Body of pancreas (tissue), 4 donors: Measurements from ENCODE around the gene PAQR8. TPM values are rescaled to one million over a fixed set of nuclear protein-coding genes. Genes with fewer than 3 reads are reported as not detected.

Source experiments
- ATAC-seq: fragments of 150-250 bp; one replicate; pipeline ENCODE4 v1.9.1; 2016
- DNase-seq, 4 donors: peaks; one replicate each; pipeline ENCODE4 v3.0.0-alpha.2; 2019
- H3K27ac ChIP-seq, 4 donors: fragments of 200-600 bp; sonication (generic); 1 replicate in 3 of 4; 2 replicates in 1 of 4; pipeline versions ENCODE4 v1.5.1 to v1.6.1; 2016 to 2019; ENCODE audit warnings: mild to moderate bottlenecking in 1 of 4, mixed read lengths in 1 of 4, moderate library complexity in 1 of 4
- H3K27me3 ChIP-seq, 2 donors: fragments of 200-600 bp; sonication (generic); one replicate each; pipeline ENCODE4 v1.6.0; 2016; ENCODE audit warnings: mild to moderate bottlenecking in 1 of 2
- H3K36me3 ChIP-seq, 2 donors: fragments of 200-600 bp; sonication (generic); replicated peaks in 1 of 2; 2 replicates each; pipeline ENCODE4 v1.5.1; 2016; ENCODE audit warnings: low read depth in 2 of 2; ENCODE audit not compliant: insufficient read depth in 1 of 2
- H3K4me1 ChIP-seq: fragments of 200-600 bp; sonication (generic); one replicate; pipeline ENCODE4 v1.6.0; 2016
- H3K4me3 ChIP-seq, 2 donors: fragments of 200-600 bp; sonication (generic); 1 replicate in 1 of 2; 2 replicates in 1 of 2; pipeline ENCODE4 v1.5.1; 2016 to 2019
- H3K9me3 ChIP-seq, 3 donors: fragments of 200-600 bp; sonication (generic); 1 replicate in 2 of 3; 2 replicates in 1 of 3; pipeline ENCODE4 v1.5.1; 2016
- CTCF ChIP-seq, 7 experiments: fragments of 450-650 bp in 4 of 7; fragments of 200-600 bp in 3 of 7; sonication (generic) in 3 of 7; IDR thresholded peaks; one replicate each; pipeline ENCODE4 v1.5.1; 2016 to 2019; ENCODE audit warnings: antibody characterized with exemption in 7 of 7
- POLR2A ChIP-seq, 3 donors: fragments of 450-650 bp; IDR thresholded peaks; one replicate each; pipeline ENCODE4 v1.6.1; 2016; ENCODE audit warnings: antibody characterized with exemption in 3 of 3, mild to moderate bottlenecking in 2 of 3
- WGBS, 2 donors: methylation state at CpG; one replicate each; pipeline ENCODE4 v1.1.5; 2017; 5-methylcytosine and 5-hydroxymethylcytosine counted together
- intact Hi-C: fragments of 100-400 bp; cut with DNase I; formaldehyde crosslinking; loops from one replicate; pipeline ENCODE4 v1.15.1; 2023
- total RNA-seq, 2 donors: library from RNA; depleted of rRNA; stranded (reverse); fragments of >200 nt; gene quantifications; one replicate each; pipeline ENCODE4 v1.1.0, GENCODE V29; 2016

The PAQR8 gene
- total RNA-seq, 2 donors from 2014 or later = 4.0 to 4.9 TPM

DNA sequence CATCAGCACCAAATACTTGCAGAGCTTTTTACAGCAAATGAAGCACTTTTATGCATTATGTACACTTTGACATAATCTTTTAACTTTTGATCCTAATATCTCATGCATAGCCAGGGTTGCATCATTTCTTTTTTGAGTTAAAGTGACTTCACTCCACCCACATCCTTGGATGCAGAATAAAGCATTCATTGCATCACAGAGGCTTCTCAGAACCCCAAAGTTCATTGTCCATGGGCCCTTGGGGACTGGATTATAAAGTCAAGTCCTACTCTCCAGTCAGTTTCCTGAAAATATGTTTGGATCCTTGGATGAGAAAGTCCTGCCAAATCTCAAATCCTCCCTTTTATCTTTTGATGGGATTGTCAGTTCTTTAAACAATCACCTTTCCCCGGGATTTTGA is 47.5 kb downstream of the PAQR8 start:
- ATAC-seq (no peak), DNase-seq (no peak)
- no peaks in the 10 kb centered on the region for H3K4me1 ChIP-seq
- intact Hi-C loops = no loop called here
- H3K36me3 ChIP-seq = no peaks in the 10 kb centered on the region
- no peaks in the 10 kb centered on the region for H3K9me3 ChIP-seq
- WGBS, 2 donors = 31 to 43% methylated on average over 1 of the region's 1 CpG
- TF ChIP-seq POLR2A (IDR thresholded peaks at IDR 0.05) (no peak), CTCF (IDR thresholded peaks at IDR 0.05) (no peak)
- no peak overlapping the region for H3K4me3 ChIP-seq
- H3K27ac ChIP-seq = no peak overlapping the region
- no peaks in the 10 kb centered on the region for H3K27me3 ChIP-seq

- Histone ChIP-seq H3K27ac (no peak overlapping the region), H3K9me3 (no peaks in the 10 kb centered on the region), H3K4me3 (no peak overlapping the region), H3K36me3 (no peaks in the 10 kb centered on the region), H3K27me3 (no peaks in the 10 kb centered on the region), H3K4me1 (no peaks in the 10 kb centered on the region)
- no peak for ATAC-seq
- intact Hi-C loops = loop anchor here (5.0 to 10.0 kb wide), 2 partner anchors 184 to 251 kb away; no protein-coding TSS in a partner anchor
- TF ChIP-seq POLR2A (IDR thresholded peaks at IDR 0.05) = no peak
- TF ChIP-seq CTCF (IDR thresholded peaks at IDR 0.05) = no peak
- DNase-seq = no peak
Measured at GRCh38 chr6:52410979-52411378, 49.0 kb downstream of the PAQR8 start.

- Histone ChIP-seq H3K4me1 (no peaks in the 10 kb centered on the region), H3K36me3 (no peaks in the 10 kb centered on the region), H3K9me3 (no peaks in the 10 kb centered on the region), H3K4me3 (no peak overlapping the region), H3K27me3 (no peaks in the 10 kb centered on the region), H3K27ac (no peak overlapping the region)
- intact Hi-C loops = loop anchor here (5.0 to 10.0 kb wide), 2 partner anchors 183 to 250 kb away; no protein-coding TSS in a partner anchor
- WGBS, 2 donors = 81 to 82% methylated on average over 4 of the region's 4 CpGs
- TF ChIP-seq POLR2A (IDR thresholded peaks at IDR 0.05) (no peak), CTCF (IDR thresholded peaks at IDR 0.05) (no peak)
- no peak for ATAC-seq
- DNase-seq = no peak
Measured at GRCh38 chr6:52411911-52412310, 50.0 kb downstream of the PAQR8 start.

DNA sequence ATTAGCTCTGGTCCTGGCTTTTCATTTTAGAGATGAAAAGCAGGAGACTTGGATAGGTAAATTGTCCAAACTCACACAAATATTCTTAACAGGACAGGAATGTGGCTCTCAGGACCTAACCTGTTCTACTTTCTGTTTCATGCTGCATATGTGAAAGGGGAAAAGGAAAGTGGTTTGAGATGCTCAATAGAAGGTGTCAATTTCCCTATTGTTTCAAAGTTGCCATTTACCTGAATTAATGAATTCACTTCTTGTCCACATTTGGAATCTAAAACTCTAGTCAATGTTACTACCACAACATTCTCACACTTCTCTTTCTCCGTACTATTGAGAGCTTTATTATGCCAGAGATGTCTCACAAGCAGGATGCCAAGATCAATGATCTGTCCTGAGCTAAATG is 53.4 kb downstream of the PAQR8 start:
- H3K4me3 ChIP-seq = no peak overlapping the region
- H3K27ac ChIP-seq = no peak overlapping the region
- TF ChIP-seq CTCF (IDR thresholded peaks at IDR 0.05) (no peak), POLR2A (IDR thresholded peaks at IDR 0.05) (no peak)
- H3K27me3 ChIP-seq = no peaks in the 10 kb centered on the region
- 40 to 55% methylated on average over 1 of the region's 1 CpG for WGBS, 2 donors
- ATAC-seq = no peak
- no peak for DNase-seq
- no peaks in the 10 kb centered on the region for H3K9me3 ChIP-seq
- no peaks in the 10 kb centered on the region for H3K36me3 ChIP-seq
- intact Hi-C loops = loop anchor here (10.0 kb wide), 1 partner anchor 179 kb away; no protein-coding TSS in a partner anchor
- H3K4me1 ChIP-seq = peaks cover 6% of the 10 kb centered on the region

- WGBS, 2 donors = 45 to 47% methylated on average over 6 of the region's 6 CpGs
- Histone ChIP-seq H3K27ac (no peak overlapping the region), H3K4me1 (peaks cover 13% of the 10 kb centered on the region), H3K36me3 (no peaks in the 10 kb centered on the region), H3K9me3 (no peaks in the 10 kb centered on the region), H3K4me3 (no peak overlapping the region), H3K27me3 (no peaks in the 10 kb centered on the region)
- DNase-seq = no peak
- no peak for ATAC-seq
- no peak for TF ChIP-seq POLR2A (IDR thresholded peaks at IDR 0.05)
- no peak for TF ChIP-seq CTCF (IDR thresholded peaks at IDR 0.05)
- intact Hi-C loops = loop anchor here (10.0 kb wide), 1 partner anchor 179 kb away; no protein-coding TSS in a partner anchor
Measured at GRCh38 chr6:52415917-52416628, 54.1 kb downstream of the PAQR8 start.
